K562 (cell line): ENCODE measurements around the gene FOXJ3.
A peak's percentile ranks its signal among the peaks of the same experiment; 100 is the strongest.

Experiments used
- BRCA1 ChIP-seq, 2 experiments: fragments of 450-650 bp in 1 of 2; sonication (generic) in 1 of 2; formaldehyde crosslinking in 1 of 2; IDR thresholded peaks; 2 replicates each; pipeline versions ENCODE4 v1.5.0 to v1.6.1; 2017 to 2020; ENCODE audit warnings: mild to moderate bottlenecking in 1 of 2, missing genetic modification reagents in 1 of 2
- CBX3 ChIP-seq, 2 experiments: IDR thresholded peaks; 1 replicate in 1 of 2; 2 replicates in 1 of 2; pipeline ENCODE4 v1.6.1; 2012; ENCODE audit warnings: inconsistent platforms in 2 of 2, low read length in 2 of 2, borderline replicate concordance in 1 of 2, control low read depth in 1 of 2
- DACH1 ChIP-seq: fragments of 450-650 bp; IDR thresholded peaks from 2 replicates; pipeline ENCODE4 v1.6.1; 2018; ENCODE audit not compliant: partially characterized antibody
- FOS ChIP-seq: IDR thresholded peaks from 3 replicates; pipeline ENCODE4 v1.6.1; 2011; ENCODE audit not compliant: insufficient read length; ENCODE audit errors: extremely low read depth
- FOXM1 ChIP-seq, 2 experiments: fragments of 450-650 bp in 1 of 2; sonication (generic) in 1 of 2; formaldehyde crosslinking in 1 of 2; IDR thresholded peaks; 2 replicates each; pipeline versions ENCODE4 v1.6.1 to v1.9.0; 2017 to 2022; ENCODE audit warnings: low read depth in 2 of 2, mild to moderate bottlenecking in 2 of 2, missing genetic modification reagents in 1 of 2, moderate library complexity in 1 of 2
- POLR2A ChIP-seq: fragments of 450-650 bp; conservative IDR thresholded peaks from 2 replicates; pipeline ENCODE4 v1.6.1; 2016
- RAD21 ChIP-seq, 2 experiments: fragments of 250-450 bp in 1 of 2; fragments of 450-650 bp in 1 of 2; sonication (Bioruptor Pico) in 1 of 2; formaldehyde crosslinking in 1 of 2; IDR thresholded peaks in 1 of 2; conservative IDR thresholded peaks in 1 of 2; 2 replicates each; pipeline versions ENCODE4 v1.4.0 to v1.8.0; 2020 to 2022; ENCODE audit warnings: mild to moderate bottlenecking in 2 of 2, moderate library complexity in 1 of 2
- RCOR1 ChIP-seq, 2 experiments: IDR thresholded peaks; 2 replicates each; pipeline ENCODE4 v1.6.1; 2012; ENCODE audit warnings: low read depth in 2 of 2, low read length in 2 of 2, borderline replicate concordance in 1 of 2, improper control_type of control experiment in 1 of 2
- SIN3A ChIP-seq, 2 experiments: fragments of 150-350 bp in 1 of 2; IDR thresholded peaks; 2 replicates each; pipeline ENCODE4 v1.6.1; 2011 to 2016; ENCODE audit warnings: borderline replicate concordance in 2 of 2, low read depth in 2 of 2, low read length in 2 of 2, mild to moderate bottlenecking in 2 of 2, moderate library complexity in 2 of 2; ENCODE audit not compliant: control insufficient read depth in 1 of 2
- TF ChIP-seq, protein P1 (sequence below), 3 experiments: IDR thresholded peaks in 2 of 3; conservative IDR thresholded peaks in 1 of 3; 2 replicates each; pipeline ENCODE4 v1.5.1; 2011 to 2012; ENCODE audit warnings: low read length in 3 of 3, mild to moderate bottlenecking in 3 of 3, control low read depth in 2 of 3, improper control_type of control experiment in 1 of 3, inconsistent platforms in 1 of 3, low read depth in 1 of 3, mixed read lengths in 1 of 3, moderate library complexity in 1 of 3; ENCODE audit not compliant: insufficient read depth in 2 of 3
- TF ChIP-seq, protein P2 (sequence below): fragments of 250-450 bp; sonication (Bioruptor Pico); IDR thresholded peaks from 2 replicates; pipeline ENCODE4 v1.8.0; 2021; ENCODE audit warnings: borderline replicate concordance, mild to moderate bottlenecking, moderate library complexity; ENCODE audit not compliant: poor library complexity, severe bottlenecking
- TF ChIP-seq, protein P3 (sequence below): sonication (generic); formaldehyde crosslinking; IDR thresholded peaks from 2 replicates; pipeline ENCODE4 v1.9.0; 2022; ENCODE audit warnings: mild to moderate bottlenecking, missing genetic modification reagents
- TF ChIP-seq, protein P4 (sequence below), 2 experiments: IDR thresholded peaks; 2 replicates each; pipeline ENCODE4 v1.6.1; 2011; ENCODE audit warnings: borderline replicate concordance in 1 of 2, control low read depth in 1 of 2, low read depth in 1 of 2, low read length in 1 of 2, mild to moderate bottlenecking in 1 of 2, mixed read lengths in 1 of 2, moderate library complexity in 1 of 2; ENCODE audit not compliant: insufficient read depth in 1 of 2, insufficient read length in 1 of 2, poor library complexity in 1 of 2, severe bottlenecking in 1 of 2; ENCODE audit errors: extremely low read depth in 1 of 2

DNA sequence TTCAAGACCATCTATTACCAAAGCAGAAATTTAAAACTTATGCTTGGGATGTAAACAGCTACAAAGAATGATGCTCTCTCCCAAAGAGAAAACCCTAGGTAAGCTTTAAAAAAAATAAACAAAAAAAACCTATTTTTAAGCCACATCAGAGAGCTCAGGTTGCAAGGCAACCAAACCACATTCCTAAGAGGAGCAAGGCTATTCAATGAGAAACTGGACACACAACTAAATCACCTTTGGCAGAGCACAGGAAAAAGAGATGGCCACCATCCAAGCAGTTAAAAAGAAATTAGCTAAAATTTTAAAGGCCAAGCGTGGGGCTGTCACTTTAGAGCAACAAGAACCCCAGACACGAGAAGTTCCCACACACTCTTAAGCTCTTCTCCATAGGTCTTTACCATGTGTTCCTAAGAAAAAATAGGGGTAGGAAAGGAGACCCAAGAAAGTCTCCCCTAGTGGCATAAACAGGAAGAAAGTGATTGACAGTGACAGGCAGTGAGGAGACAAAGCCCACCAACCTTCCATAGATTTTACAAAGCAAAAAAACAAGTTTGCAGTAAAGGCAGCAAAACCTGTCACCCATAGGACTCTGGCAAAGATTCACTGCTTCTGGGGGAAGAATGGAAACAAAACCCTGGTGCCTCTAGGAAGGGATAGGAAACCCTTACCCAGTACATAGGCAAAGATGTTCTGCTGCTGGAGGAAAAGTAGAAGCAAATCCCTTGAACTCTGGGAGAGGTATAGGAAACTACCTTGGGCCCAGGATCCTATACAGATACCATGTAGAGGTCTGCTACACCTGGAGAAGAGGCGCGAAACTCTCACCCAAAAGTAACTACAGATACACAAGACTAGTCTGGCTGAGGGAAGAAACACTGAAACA lies 68.5 kb downstream of the FOXJ3 start:
- TF ChIP-seq, protein P1, sequence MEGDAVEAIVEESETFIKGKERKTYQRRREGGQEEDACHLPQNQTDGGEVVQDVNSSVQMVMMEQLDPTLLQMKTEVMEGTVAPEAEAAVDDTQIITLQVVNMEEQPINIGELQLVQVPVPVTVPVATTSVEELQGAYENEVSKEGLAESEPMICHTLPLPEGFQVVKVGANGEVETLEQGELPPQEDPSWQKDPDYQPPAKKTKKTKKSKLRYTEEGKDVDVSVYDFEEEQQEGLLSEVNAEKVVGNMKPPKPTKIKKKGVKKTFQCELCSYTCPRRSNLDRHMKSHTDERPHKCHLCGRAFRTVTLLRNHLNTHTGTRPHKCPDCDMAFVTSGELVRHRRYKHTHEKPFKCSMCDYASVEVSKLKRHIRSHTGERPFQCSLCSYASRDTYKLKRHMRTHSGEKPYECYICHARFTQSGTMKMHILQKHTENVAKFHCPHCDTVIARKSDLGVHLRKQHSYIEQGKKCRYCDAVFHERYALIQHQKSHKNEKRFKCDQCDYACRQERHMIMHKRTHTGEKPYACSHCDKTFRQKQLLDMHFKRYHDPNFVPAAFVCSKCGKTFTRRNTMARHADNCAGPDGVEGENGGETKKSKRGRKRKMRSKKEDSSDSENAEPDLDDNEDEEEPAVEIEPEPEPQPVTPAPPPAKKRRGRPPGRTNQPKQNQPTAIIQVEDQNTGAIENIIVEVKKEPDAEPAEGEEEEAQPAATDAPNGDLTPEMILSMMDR (IDR thresholded peaks at IDR 0.05 in 2 of 3, conservative IDR thresholded peaks at IDR 0.05 in 1 of 3; ENCODE audit: insufficient read depth in 2 of 3, low read depth in 1 of 3, low read length in 3 of 3) = 0 out of 6 replicates have a peak, but pooled peaks of 1 of the 3 experiments have one; percentile 16
- TF ChIP-seq, protein P2, sequence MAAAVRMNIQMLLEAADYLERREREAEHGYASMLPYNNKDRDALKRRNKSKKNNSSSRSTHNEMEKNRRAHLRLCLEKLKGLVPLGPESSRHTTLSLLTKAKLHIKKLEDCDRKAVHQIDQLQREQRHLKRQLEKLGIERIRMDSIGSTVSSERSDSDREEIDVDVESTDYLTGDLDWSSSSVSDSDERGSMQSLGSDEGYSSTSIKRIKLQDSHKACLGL (CRISPR knock-in tag) = no peak
- TF ChIP-seq POLR2A = no peak
- TF ChIP-seq FOS = no peak
- no peak for TF ChIP-seq FOXM1 (IDR thresholded peaks at IDR 0.05; ENCODE audit: low read depth)
- no peak for TF ChIP-seq FOXM1 (CRISPR knock-in tag; IDR thresholded peaks at IDR 0.05; ENCODE audit: low read depth)
- no peak for TF ChIP-seq RAD21 (CRISPR knock-in tag; conservative IDR thresholded peaks at IDR 0.05 in 1 of 2, IDR thresholded peaks at IDR 0.05 in 1 of 2)
- no peak for TF ChIP-seq CBX3 (IDR thresholded peaks at IDR 0.05; ENCODE audit: borderline replicate concordance in 1 of 2, low read length in 2 of 2)
- TF ChIP-seq SIN3A (IDR thresholded peaks at IDR 0.05; ENCODE audit: borderline replicate concordance in 2 of 2, control insufficient read depth in 1 of 2, low read depth in 2 of 2, low read length in 2 of 2) = no peak
- no peak for TF ChIP-seq RCOR1 (IDR thresholded peaks at IDR 0.05; ENCODE audit: borderline replicate concordance in 1 of 2, low read depth in 2 of 2, low read length in 2 of 2)
- TF ChIP-seq, protein P3, sequence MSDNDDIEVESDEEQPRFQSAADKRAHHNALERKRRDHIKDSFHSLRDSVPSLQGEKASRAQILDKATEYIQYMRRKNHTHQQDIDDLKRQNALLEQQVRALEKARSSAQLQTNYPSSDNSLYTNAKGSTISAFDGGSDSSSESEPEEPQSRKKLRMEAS (CRISPR knock-in tag) = no peak
- TF ChIP-seq, protein P4, sequence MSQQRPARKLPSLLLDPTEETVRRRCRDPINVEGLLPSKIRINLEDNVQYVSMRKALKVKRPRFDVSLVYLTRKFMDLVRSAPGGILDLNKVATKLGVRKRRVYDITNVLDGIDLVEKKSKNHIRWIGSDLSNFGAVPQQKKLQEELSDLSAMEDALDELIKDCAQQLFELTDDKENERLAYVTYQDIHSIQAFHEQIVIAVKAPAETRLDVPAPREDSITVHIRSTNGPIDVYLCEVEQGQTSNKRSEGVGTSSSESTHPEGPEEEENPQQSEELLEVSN (IDR thresholded peaks at IDR 0.05; ENCODE audit: borderline replicate concordance in 1 of 2, extremely low read depth in 1 of 2, insufficient read depth in 1 of 2, insufficient read length in 1 of 2, low read depth in 1 of 2, low read length in 1 of 2, poor library complexity in 1 of 2, severe bottlenecking in 1 of 2) = no peak
- no peak for TF ChIP-seq DACH1
- no peak for TF ChIP-seq BRCA1 (IDR thresholded peaks at IDR 0.05)
- no peak for TF ChIP-seq BRCA1 (CRISPR knock-in tag; IDR thresholded peaks at IDR 0.05)
